ENCODE measurements around the gene PLSCR4.
"Not testable (repeated sequence)": the region's sequence is repeated elsewhere in the genome, so short reads cannot be mapped to it uniquely, and the experiment has no call there.

Gene PLSCR4

GRCh38 chr3:146250449-146251382 lies at the start of gene PLSCR4:
PLSCR4 (minus strand) TSS chr3:146251105; CDS start chr3:146222071, 29,034 bp downstream.
- DNase-seq = peak; percentile 4

- DNase-seq = not testable (repeated sequence)
Observed at GRCh38 chr3:146293401-146293800, 42.5 kb upstream of the PLSCR4 start.

- no peak for DNase-seq
Observed at GRCh38 chr3:146283781-146284445, 33.0 kb upstream of the PLSCR4 start.

GRCh38 chr3:146280864-146281263 lies 30.0 kb upstream of the PLSCR4 start:
- DNase-seq = no peak

GRCh38 chr3:146279951-146280350 lies 29.0 kb upstream of the PLSCR4 start:
- no peak for DNase-seq

- DNase-seq = no peak
Observed at GRCh38 chr3:146279013-146279412, 28.1 kb upstream of the PLSCR4 start.

- no peak for DNase-seq
Observed at GRCh38 chr3:146277953-146278631, 27.2 kb upstream of the PLSCR4 start.

- DNase-seq = no peak
Observed at GRCh38 chr3:146275476-146275875, 24.6 kb upstream of the PLSCR4 start.

- DNase-seq = no peak
Observed at GRCh38 chr3:146274833-146275232, 23.9 kb upstream of the PLSCR4 start.

GRCh38 chr3:146273721-146274407 lies 23.0 kb upstream of the PLSCR4 start:
- no peak for DNase-seq

- no peak for DNase-seq
Observed at GRCh38 chr3:146271180-146271579, 20.3 kb upstream of the PLSCR4 start.

GRCh38 chr3:146269271-146269670 lies 18.4 kb upstream of the PLSCR4 start:
- no peak for DNase-seq

GRCh38 chr3:146268535-146269219 lies 17.8 kb upstream of the PLSCR4 start:
- no peak for DNase-seq

- no peak for DNase-seq
Observed at GRCh38 chr3:146265720-146266119, 14.8 kb upstream of the PLSCR4 start.

- DNase-seq = no peak
Observed at GRCh38 chr3:146262371-146263110, 11.6 kb upstream of the PLSCR4 start.

GRCh38 chr3:146259880-146260589 lies 9.1 kb upstream of the PLSCR4 start:
- no peak for DNase-seq

GRCh38 chr3:146256851-146257486 lies 6.1 kb upstream of the PLSCR4 start:
- DNase-seq = no peak

- DNase-seq = not testable (repeated sequence)
Observed at GRCh38 chr3:146252445-146252844, 1.5 kb upstream of the PLSCR4 start.

GRCh38 chr3:146249921-146250320 lies 984 bp downstream of the PLSCR4 start:
- DNase-seq = no peak

- no peak for DNase-seq
Observed at GRCh38 chr3:146247911-146248310, 3.0 kb downstream of the PLSCR4 start.

Data from activated CD4-positive, alpha-beta T cell treated with anti-CD3 and anti-CD28 coated beads, Interleukin-2, amount 50 U/mL, for 48 hours (primary cell).